Caco-2 (cell line): ENCODE data around the gene CACNA1D. TPM values are rescaled to one million over a fixed set of nuclear protein-coding genes. Genes with fewer than 3 reads are reported as not detected.

ENCODE experiments used
- BruUV-seq: library from RNA; stranded (reverse); fragments of 400-500 nt; replicated peaks from 2 replicates; lab custom pipeline; 2021; lab: Mats Ljungman, UMichigan
- CTCF ChIA-PET: fragments of 300-600 bp; sonication (Branson Sonifier 250); formaldehyde crosslinking; loops from one replicate; lab custom pipeline; 2022; ENCODE audit warnings: antibody characterized with exemption; lab: Charles Lee
- POLR2A ChIA-PET: fragments of 300-600 bp; sonication (Branson Sonifier 250); formaldehyde crosslinking; loops from one replicate; lab custom pipeline; 2022; ENCODE audit warnings: antibody characterized with exemption; lab: Charles Lee
- DNase-seq, 2 experiments: peaks; one replicate each; pipeline versions ENCODE4 v3.0.0 to v3.0.0-alpha.2; 2020 to 2022
- H3K27me3 ChIP-seq: replicated peaks from 2 replicates; pipeline ENCODE4 v1.6.0; 2011; ENCODE audit warnings: low read length; ENCODE audit not compliant: control insufficient read depth, insufficient read depth
- H3K36me3 ChIP-seq: 2 replicates; pipeline ENCODE4 v1.5.1; 2011; ENCODE audit warnings: low read length; ENCODE audit not compliant: control insufficient read depth, insufficient read depth
- H3K4me1 ChIP-seq: fragments of 250-450 bp; sonication (Bioruptor Pico); 2 replicates; pipeline ENCODE4 v1.5.1; 2020; ENCODE audit warnings: mild to moderate bottlenecking
- H3K4me3 ChIP-seq: 2 replicates; pipeline ENCODE4 v1.5.1; 2011; ENCODE audit warnings: low read depth, mild to moderate bottlenecking, control low read depth, low read length
- H3K9me3 ChIP-seq: fragments of 250-450 bp; sonication (Bioruptor Pico); 2 replicates; pipeline ENCODE4 v1.5.1; 2020; ENCODE audit warnings: mild to moderate bottlenecking, moderate library complexity
- H3K27ac Mint-ChIP-seq: one replicate; pipeline ENCODE4 v1.8.0; 2022; ENCODE audit warnings: mixed read lengths; ENCODE audit not compliant: unreplicated experiment
- H3K27me3 Mint-ChIP-seq: one replicate; pipeline ENCODE4 v1.8.0; 2022; ENCODE audit warnings: mixed read lengths; ENCODE audit not compliant: insufficient read depth, unreplicated experiment
- H3K36me3 Mint-ChIP-seq: one replicate; pipeline ENCODE4 v1.8.0; 2022; ENCODE audit warnings: mild to moderate bottlenecking, mixed read lengths; ENCODE audit not compliant: insufficient read depth, unreplicated experiment
- H3K4me1 Mint-ChIP-seq: one replicate; pipeline ENCODE4 v1.8.0; 2022; ENCODE audit warnings: low read depth, mixed read lengths; ENCODE audit not compliant: unreplicated experiment
- H3K4me3 Mint-ChIP-seq: one replicate; pipeline ENCODE4 v1.8.0; 2022; ENCODE audit warnings: mild to moderate bottlenecking, moderate library complexity, mixed read lengths; ENCODE audit not compliant: unreplicated experiment
- H3K9me3 Mint-ChIP-seq: one replicate; pipeline ENCODE4 v1.8.0; 2022; ENCODE audit warnings: mixed read lengths; ENCODE audit not compliant: unreplicated experiment
- intact Hi-C: fragments of 100-400 bp; cut with micrococcal nuclease; formaldehyde crosslinking; loops from one replicate; pipeline ENCODE4 v1.10.0; 2022; ENCODE audit not compliant: unreplicated experiment
- total RNA-seq: library from RNA; stranded (reverse); gene quantifications from 2 replicates; pipeline ENCODE4 v1.2.3, GENCODE V29; 2022
- TF ChIP-seq, protein P1 (sequence below), 2 experiments: fragments of 200-600 bp in 1 of 2; IDR thresholded peaks; 1 replicate in 1 of 2; 2 replicates in 1 of 2; pipeline versions ENCODE4 v1.5.1 to v1.8.0; 2011 to 2022; ENCODE audit warnings: antibody characterized with exemption in 1 of 2, control low read depth in 1 of 2, inconsistent platforms in 1 of 2, low read depth in 1 of 2, low read length in 1 of 2, mild to moderate bottlenecking in 1 of 2, moderate library complexity in 1 of 2; ENCODE audit not compliant: insufficient read depth in 1 of 2, severe bottlenecking in 1 of 2, unreplicated experiment in 1 of 2

CACNA1D gene
- total RNA-seq, 1 experiment from 2014 or later: 13.3 TPM

- CTCF ChIA-PET: no interaction called here
- DNase-seq: no peak
- Mint-ChIP-seq H3K9me3 (peaks cover 15% of the 10 kb centered on the region), H3K36me3 (no peaks in the 10 kb centered on the region), H3K27me3 (no peaks in the 10 kb centered on the region), H3K27ac (no peak overlapping the region), H3K4me3 (no peak overlapping the region), H3K4me1 (no peaks in the 10 kb centered on the region)
- Histone ChIP-seq H3K9me3 (peaks cover 15% of the 10 kb centered on the region), H3K27me3 (no peaks in the 10 kb centered on the region; the same call in 1 of the 2 replicates), H3K4me1 (no peaks in the 10 kb centered on the region), H3K4me3 (no peak overlapping the region), H3K36me3 (no peaks in the 10 kb centered on the region)
- intact Hi-C loops: no loop called here
- BruUV-seq: no TSS peak
- POLR2A ChIA-PET: no interaction called here
- TF ChIP-seq, protein P1, sequence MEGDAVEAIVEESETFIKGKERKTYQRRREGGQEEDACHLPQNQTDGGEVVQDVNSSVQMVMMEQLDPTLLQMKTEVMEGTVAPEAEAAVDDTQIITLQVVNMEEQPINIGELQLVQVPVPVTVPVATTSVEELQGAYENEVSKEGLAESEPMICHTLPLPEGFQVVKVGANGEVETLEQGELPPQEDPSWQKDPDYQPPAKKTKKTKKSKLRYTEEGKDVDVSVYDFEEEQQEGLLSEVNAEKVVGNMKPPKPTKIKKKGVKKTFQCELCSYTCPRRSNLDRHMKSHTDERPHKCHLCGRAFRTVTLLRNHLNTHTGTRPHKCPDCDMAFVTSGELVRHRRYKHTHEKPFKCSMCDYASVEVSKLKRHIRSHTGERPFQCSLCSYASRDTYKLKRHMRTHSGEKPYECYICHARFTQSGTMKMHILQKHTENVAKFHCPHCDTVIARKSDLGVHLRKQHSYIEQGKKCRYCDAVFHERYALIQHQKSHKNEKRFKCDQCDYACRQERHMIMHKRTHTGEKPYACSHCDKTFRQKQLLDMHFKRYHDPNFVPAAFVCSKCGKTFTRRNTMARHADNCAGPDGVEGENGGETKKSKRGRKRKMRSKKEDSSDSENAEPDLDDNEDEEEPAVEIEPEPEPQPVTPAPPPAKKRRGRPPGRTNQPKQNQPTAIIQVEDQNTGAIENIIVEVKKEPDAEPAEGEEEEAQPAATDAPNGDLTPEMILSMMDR (IDR thresholded peaks at IDR 0.05; ENCODE audit: insufficient read depth in 1 of 2, low read depth in 1 of 2, low read length in 1 of 2, severe bottlenecking in 1 of 2, unreplicated experiment in 1 of 2): no peak
Measured at GRCh38 chr3:53650424-53650823, 156.0 kb downstream of the CACNA1D start.

DNA sequence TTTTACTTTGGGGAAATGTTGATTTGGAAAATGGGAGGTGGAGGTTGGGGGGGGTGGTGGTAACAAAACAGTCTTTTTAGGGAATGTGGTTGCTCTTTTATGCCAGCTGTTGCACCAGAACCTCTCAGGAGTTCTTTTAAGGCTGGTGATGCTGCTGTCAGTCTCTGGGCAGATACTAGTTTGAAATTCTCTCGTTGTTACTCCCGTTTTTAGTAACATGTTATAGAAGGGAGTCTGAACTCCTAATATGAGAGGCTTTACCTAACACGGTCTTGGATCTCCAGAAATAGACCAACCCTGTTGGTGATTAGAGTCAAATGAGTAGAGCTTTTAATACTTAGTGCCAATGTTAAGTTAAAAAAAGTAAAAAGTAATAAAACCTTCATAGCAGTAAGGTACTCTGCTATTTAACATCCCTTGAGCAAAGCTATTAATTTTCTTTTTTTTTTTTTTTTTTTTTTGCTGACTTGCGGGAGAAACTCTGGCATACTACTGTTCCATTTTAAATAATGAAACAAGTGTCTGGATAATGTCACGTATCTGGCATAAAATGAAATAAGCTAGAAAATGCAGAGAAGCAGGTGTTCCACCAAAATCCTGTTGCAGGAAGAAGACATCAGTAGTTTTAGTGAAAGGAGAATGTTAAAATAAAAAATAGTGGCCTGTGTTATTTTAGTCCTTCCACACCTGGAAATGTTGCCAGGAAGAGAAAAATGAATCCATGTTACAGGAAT is 156.7 kb downstream of the CACNA1D start:
- intact Hi-C loops: no loop called here
- Histone ChIP-seq H3K27me3 (no peaks in the 10 kb centered on the region; the same call in 1 of the 2 replicates), H3K4me1 (no peaks in the 10 kb centered on the region), H3K9me3 (peaks cover 15% of the 10 kb centered on the region), H3K4me3 (no peak overlapping the region), H3K36me3 (no peaks in the 10 kb centered on the region)
- Mint-ChIP-seq H3K36me3 (no peaks in the 10 kb centered on the region), H3K27ac (no peak overlapping the region), H3K9me3 (peaks cover 15% of the 10 kb centered on the region), H3K4me3 (no peak overlapping the region), H3K4me1 (no peaks in the 10 kb centered on the region), H3K27me3 (no peaks in the 10 kb centered on the region)
- CTCF ChIA-PET: no interaction called here
- BruUV-seq: no TSS peak
- POLR2A ChIA-PET: no interaction called here
- TF ChIP-seq, protein P1 (IDR thresholded peaks at IDR 0.05; ENCODE audit: insufficient read depth in 1 of 2, low read depth in 1 of 2, low read length in 1 of 2, severe bottlenecking in 1 of 2, unreplicated experiment in 1 of 2): no peak
- DNase-seq: no peak

DNA sequence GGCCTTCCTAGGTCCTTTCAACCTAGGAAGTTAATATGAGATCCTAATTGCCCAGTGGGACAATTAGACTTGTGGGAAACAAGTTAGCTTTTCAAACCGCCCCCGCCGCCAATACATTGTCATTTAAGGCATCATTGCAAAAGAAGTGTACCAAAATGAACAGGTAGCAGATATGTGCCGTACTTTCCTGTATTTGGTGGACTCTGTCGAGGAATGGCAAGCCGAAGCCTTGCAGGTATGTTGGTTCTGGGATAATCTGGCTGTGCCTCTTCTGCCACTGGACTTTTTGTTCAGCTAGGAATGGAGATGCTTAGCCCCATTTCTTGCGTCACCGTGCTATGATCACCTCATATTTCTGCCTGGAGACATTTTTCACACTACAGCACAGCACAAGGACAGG is 157.5 kb downstream of the CACNA1D start:
- CTCF ChIA-PET: no interaction called here
- Histone ChIP-seq H3K4me3 (no peak overlapping the region), H3K36me3 (no peaks in the 10 kb centered on the region), H3K4me1 (no peaks in the 10 kb centered on the region), H3K9me3 (peaks cover 15% of the 10 kb centered on the region), H3K27me3 (no peaks in the 10 kb centered on the region; the same call in 1 of the 2 replicates)
- Mint-ChIP-seq H3K4me1 (no peaks in the 10 kb centered on the region), H3K9me3 (peaks cover 15% of the 10 kb centered on the region), H3K27ac (no peak overlapping the region), H3K4me3 (no peak overlapping the region), H3K36me3 (no peaks in the 10 kb centered on the region), H3K27me3 (no peaks in the 10 kb centered on the region)
- DNase-seq: no peak
- BruUV-seq: no TSS peak
- TF ChIP-seq, protein P1 (IDR thresholded peaks at IDR 0.05; ENCODE audit: insufficient read depth in 1 of 2, low read depth in 1 of 2, low read length in 1 of 2, severe bottlenecking in 1 of 2, unreplicated experiment in 1 of 2): no peak
- intact Hi-C loops: no loop called here
- POLR2A ChIA-PET: no interaction called here
